DOHH2 (cell line): ENCODE data around the gene MLXIP.

Experiments
- H3F3A ChIP-seq: fragments of 200-600 bp; sonication (generic), shearing (Covaris generic); 2 replicates; pipeline ENCODE4 v1.6.0; 2016; ENCODE audit warnings: antibody characterized with exemption, mild to moderate bottlenecking; ENCODE audit not compliant: control insufficient read depth, insufficient read depth
- H3K27ac ChIP-seq: fragments of 200-600 bp; sonication (generic); 2 replicates; pipeline ENCODE4 v1.5.1; 2014; ENCODE audit warnings: low read depth, mild to moderate bottlenecking, low read length, moderate library complexity
- H3K27me3 ChIP-seq: fragments of 200-600 bp; sonication (generic); 2 replicates; pipeline ENCODE4 v1.6.1; 2014; ENCODE audit warnings: mild to moderate bottlenecking, low read length, mixed read lengths; ENCODE audit not compliant: control insufficient read depth
- H3K36me3 ChIP-seq: fragments of 200-600 bp; sonication (generic); 2 replicates; pipeline ENCODE4 v1.6.1; 2014; ENCODE audit warnings: mild to moderate bottlenecking, low read length, moderate library complexity, mixed read lengths; ENCODE audit not compliant: control insufficient read depth
- H3K4me1 ChIP-seq: fragments of 200-600 bp; sonication (generic); 2 replicates; pipeline ENCODE4 v1.6.1; 2014; ENCODE audit warnings: mild to moderate bottlenecking, low read length, mixed read lengths; ENCODE audit not compliant: control insufficient read depth
- H3K4me2 ChIP-seq: fragments of 200-600 bp; sonication (generic); 2 replicates; pipeline ENCODE4 v1.6.0; 2014; ENCODE audit warnings: mild to moderate bottlenecking, low read length, moderate library complexity
- H3K4me3 ChIP-seq: fragments of 200-600 bp; sonication (generic); 2 replicates; pipeline ENCODE4 v1.5.1; 2014; ENCODE audit warnings: mild to moderate bottlenecking, low read length, mixed read lengths
- H3K79me2 ChIP-seq: fragments of 200-600 bp; sonication (generic); 2 replicates; pipeline ENCODE4 v1.6.1; 2014; ENCODE audit warnings: mild to moderate bottlenecking, low read length, mixed read lengths; ENCODE audit not compliant: control insufficient read depth
- H3K9me2 ChIP-seq: fragments of 200-600 bp; sonication (generic); replicated peaks from 2 replicates; pipeline ENCODE4 v1.6.1; 2014; ENCODE audit warnings: mild to moderate bottlenecking, low read length, mixed read lengths; ENCODE audit not compliant: control insufficient read depth
- H3K9me3 ChIP-seq: fragments of 200-600 bp; sonication (generic); 2 replicates; pipeline ENCODE4 v1.6.1; 2014; ENCODE audit warnings: antibody characterized with exemption, low read length, mixed read lengths; ENCODE audit not compliant: control insufficient read depth, insufficient read depth
- H4K20me1 ChIP-seq: fragments of 200-600 bp; sonication (generic); 2 replicates; pipeline ENCODE4 v1.6.0; 2014; ENCODE audit warnings: low read depth, mild to moderate bottlenecking, antibody characterized with exemption, low read length, moderate library complexity; ENCODE audit not compliant: control insufficient read depth, insufficient read depth
- CTCF ChIP-seq: fragments of 200-600 bp; sonication (generic); IDR thresholded peaks from one replicate; pipeline ENCODE4 v1.5.1; 2014; ENCODE audit warnings: antibody characterized with exemption, mild to moderate bottlenecking, low read depth, low read length; ENCODE audit not compliant: poor library complexity, severe bottlenecking
- EZH2phosphoT487 ChIP-seq: fragments of 200-600 bp; sonication (generic); IDR thresholded peaks from 2 replicates; pipeline ENCODE4 v1.6.1; 2017; ENCODE audit warnings: borderline replicate concordance, mild to moderate bottlenecking, antibody characterized with exemption, low read length, moderate library complexity, mixed read lengths

The MLXIP gene

GRCh38 chr12:122194804-122195203, 116.2 kb downstream of the MLXIP start:
- H3K27me3 ChIP-seq, result peaks cover 3% of the 10 kb centered on the region
- H3F3A ChIP-seq, result no peaks in the 10 kb centered on the region; the same call in 1 of the 2 replicates
- TF ChIP-seq EZH2phosphoT487 (no peak), CTCF (no peak)
- H3K4me2 ChIP-seq, result no peak overlapping the region
- no peaks in the 10 kb centered on the region for H3K9me2 ChIP-seq
- no peak overlapping the region for H3K27ac ChIP-seq
- no peak overlapping the region for H3K4me3 ChIP-seq
- no peaks in the 10 kb centered on the region for H3K36me3 ChIP-seq
- no peaks in the 10 kb centered on the region for H4K20me1 ChIP-seq
- no peaks in the 10 kb centered on the region for H3K79me2 ChIP-seq
- no peaks in the 10 kb centered on the region for H3K9me3 ChIP-seq
- H3K4me1 ChIP-seq, result peaks cover 12% of the 10 kb centered on the region

GRCh38 chr12:122195405-122195804, 116.8 kb downstream of the MLXIP start:
- H3K36me3 ChIP-seq, result no peaks in the 10 kb centered on the region
- no peaks in the 10 kb centered on the region for H4K20me1 ChIP-seq
- no peaks in the 10 kb centered on the region for H3K9me3 ChIP-seq
- no peaks in the 10 kb centered on the region; the same call in 1 of the 2 replicates for H3F3A ChIP-seq
- no peak overlapping the region for H3K4me2 ChIP-seq
- no peaks in the 10 kb centered on the region for H3K9me2 ChIP-seq
- H3K27me3 ChIP-seq, result peaks cover 5% of the 10 kb centered on the region
- no peaks in the 10 kb centered on the region for H3K79me2 ChIP-seq
- H3K4me3 ChIP-seq, result no peak overlapping the region
- TF ChIP-seq EZH2phosphoT487 (no peak), CTCF (no peak)
- H3K4me1 ChIP-seq, result peaks cover 12% of the 10 kb centered on the region
- H3K27ac ChIP-seq, result no peak overlapping the region
